SK-N-SH (cell line): ENCODE measurements around the gene ARPC2.

Source experiments
- CTCF ChIP-seq: fragments of 200-600 bp; sonication (generic); IDR thresholded peaks from 2 replicates; pipeline ENCODE4 v1.6.1; 2017; ENCODE audit warnings: antibody characterized with exemption, mild to moderate bottlenecking, moderate library complexity
- EP300 ChIP-seq, 2 experiments: IDR thresholded peaks; 2 replicates each; pipeline versions ENCODE4 v1.4.0 to v1.6.1; 2012; ENCODE audit warnings: borderline replicate concordance in 1 of 2, low read depth in 1 of 2, low read length in 1 of 2
- FOXM1 ChIP-seq: IDR thresholded peaks from 2 replicates; pipeline ENCODE4 v1.4.0; 2012; ENCODE audit warnings: low read depth, mild to moderate bottlenecking
- GATA2 ChIP-seq: sonication (generic); formaldehyde crosslinking; IDR thresholded peaks from 2 replicates; pipeline ENCODE4 v1.5.0; 2020; ENCODE audit warnings: mild to moderate bottlenecking, missing genetic modification reagents
- IRF3 ChIP-seq: fragments of 150-350 bp; IDR thresholded peaks from 2 replicates; pipeline ENCODE4 v1.6.1; 2016; ENCODE audit warnings: mild to moderate bottlenecking, low read depth, low read length
- POLR2AphosphoS5 ChIP-seq: IDR thresholded peaks from 2 replicates; pipeline ENCODE4 v1.6.1; 2012; ENCODE audit warnings: low read depth, low read length
- REST ChIP-seq: IDR thresholded peaks from 2 replicates; pipeline ENCODE4 v1.6.1; 2012; ENCODE audit warnings: mild to moderate bottlenecking, low read depth, low read length, moderate library complexity
- TAF1 ChIP-seq: IDR thresholded peaks from 2 replicates; pipeline ENCODE4 v1.6.1; 2012; ENCODE audit warnings: low read depth, mild to moderate bottlenecking, low read length, moderate library complexity, borderline replicate concordance
- TCF12 ChIP-seq: IDR thresholded peaks from 2 replicates; pipeline ENCODE4 v1.4.0; 2012
- USF1 ChIP-seq: IDR thresholded peaks from 2 replicates; pipeline ENCODE4 v1.4.0; 2012; ENCODE audit warnings: low read depth, borderline replicate concordance
- YY1 ChIP-seq: IDR thresholded peaks from 2 replicates; pipeline ENCODE4 v1.4.0; 2012; ENCODE audit warnings: low read depth, mild to moderate bottlenecking
- ZBTB33 ChIP-seq: IDR thresholded peaks from 2 replicates; pipeline ENCODE4 v1.4.0; 2012; ENCODE audit warnings: low read depth, borderline replicate concordance

- no peak for TF ChIP-seq CTCF
- TF ChIP-seq GATA2 (CRISPR knock-in tag), result no peak
- TF ChIP-seq YY1, result no peak
- no peak for TF ChIP-seq TCF12
- no peak for TF ChIP-seq REST
- no peak for TF ChIP-seq USF1
- TF ChIP-seq EP300 (IDR thresholded peaks at IDR 0.05; ENCODE audit: borderline replicate concordance in 1 of 2, low read depth in 1 of 2, low read length in 1 of 2), result no peak
- no peak for TF ChIP-seq TAF1
- no peak for TF ChIP-seq FOXM1
- no peak for TF ChIP-seq ZBTB33
- no peak for TF ChIP-seq IRF3
- TF ChIP-seq POLR2AphosphoS5, result no peak
Measured at GRCh38 chr2:218291318-218292047, 74.5 kb downstream of the ARPC2 start.
